Peyer's patch (tissue), 4 donors: ENCODE measurements around the gene SLC22A31.

ENCODE experiments used
- CTCF ChIP-seq, 6 experiments: fragments of 450-650 bp in 4 of 6; fragments of 200-600 bp in 2 of 6; sonication (generic) in 1 of 6; IDR thresholded peaks; one replicate each; pipeline ENCODE4 v1.5.1; 2017 to 2019; ENCODE audit warnings: antibody characterized with exemption in 6 of 6, mild to moderate bottlenecking in 3 of 6, moderate library complexity in 1 of 6
- POLR2A ChIP-seq, 2 donors: fragments of 450-650 bp; IDR thresholded peaks; one replicate each; pipeline ENCODE4 v1.5.1; 2017; ENCODE audit warnings: antibody characterized with exemption in 2 of 2, mild to moderate bottlenecking in 2 of 2, moderate library complexity in 2 of 2

DNA sequence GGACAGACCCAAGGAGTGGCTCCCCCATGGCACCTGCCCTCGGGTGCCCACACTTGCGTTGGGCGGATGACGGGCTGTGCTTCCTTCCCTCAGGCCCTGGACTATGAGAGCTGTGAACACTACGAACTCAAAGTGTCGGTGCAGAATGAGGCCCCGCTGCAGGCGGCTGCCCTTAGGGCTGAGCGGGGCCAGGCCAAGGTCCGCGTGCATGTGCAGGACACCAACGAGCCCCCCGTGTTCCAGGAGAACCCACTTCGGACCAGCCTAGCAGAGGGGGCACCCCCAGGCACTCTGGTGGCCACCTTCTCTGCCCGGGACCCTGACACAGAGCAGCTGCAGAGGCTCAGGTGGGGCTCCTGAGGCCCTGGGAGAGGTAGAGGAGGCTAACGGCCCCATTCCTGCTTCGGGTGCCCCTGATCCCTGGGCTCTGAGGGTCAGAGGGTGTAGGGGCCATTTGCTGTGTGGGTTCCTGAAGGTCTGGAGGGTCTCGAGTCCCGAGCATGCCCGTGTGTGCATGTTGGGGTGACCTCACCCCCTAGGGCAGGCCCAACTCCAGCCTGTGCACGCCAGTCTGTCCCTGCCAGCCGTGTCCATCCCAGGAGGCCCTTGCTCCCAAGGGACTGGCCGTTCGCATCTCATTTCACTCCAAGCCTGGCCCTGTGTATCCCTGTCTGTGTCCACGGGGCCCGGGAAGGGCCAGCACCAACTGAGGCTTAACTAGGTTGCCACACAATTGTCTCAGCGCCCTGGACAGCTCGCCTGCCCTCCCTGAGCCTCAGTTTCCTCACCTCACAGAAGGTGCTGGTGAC, 10.0 kb downstream of the SLC22A31 start:
- no peak for TF ChIP-seq POLR2A (IDR thresholded peaks at IDR 0.05)
- TF ChIP-seq CTCF (IDR thresholded peaks at IDR 0.05): no peak
